Small intestine (tissue), 7 donors: ENCODE results near the gene LAMA3. TPM values are rescaled to one million over a fixed set of nuclear protein-coding genes. Genes with fewer than 3 reads are reported as not detected.

Experiments
- DNase-seq, 2 donors: peaks; one replicate each; pipeline versions ENCODE4 v3.0.0 to v3.0.0-alpha.2; 2013
- FAIRE-seq: peaks from 2 replicates; lab custom pipeline; 2012; peaks lifted over from hg19 to GRCh38; lab: Jason Lieb, UNC
- H3K27ac ChIP-seq, 3 donors: one replicate each; pipeline ENCODE4 v1.5.1; 2013; ENCODE audit warnings: low read length in 2 of 3, mild to moderate bottlenecking in 2 of 3, control low read depth in 1 of 3, inconsistent platforms in 1 of 3, low read depth in 1 of 3, moderate library complexity in 1 of 3
- H3K27me3 ChIP-seq, 3 donors: one replicate each; pipeline ENCODE4 v1.6.1; 2013; ENCODE audit warnings: low read length in 3 of 3, inconsistent platforms in 1 of 3; ENCODE audit not compliant: control insufficient read depth in 3 of 3, insufficient read depth in 3 of 3
- H3K36me3 ChIP-seq, 3 donors: one replicate each; pipeline ENCODE4 v1.6.1; 2013; ENCODE audit warnings: low read length in 3 of 3, inconsistent platforms in 1 of 3, low read depth in 1 of 3, mild to moderate bottlenecking in 1 of 3, moderate library complexity in 1 of 3; ENCODE audit not compliant: control insufficient read depth in 3 of 3, insufficient read depth in 2 of 3
- H3K4me1 ChIP-seq, 3 donors: one replicate each; pipeline ENCODE4 v1.6.1; 2013; ENCODE audit warnings: low read length in 2 of 3, inconsistent platforms in 1 of 3, low read depth in 1 of 3, mild to moderate bottlenecking in 1 of 3, moderate library complexity in 1 of 3; ENCODE audit not compliant: control insufficient read depth in 3 of 3, insufficient read depth in 2 of 3
- H3K4me3 ChIP-seq, 3 donors: one replicate each; pipeline ENCODE4 v1.5.1; 2013; ENCODE audit warnings: low read length in 3 of 3, control low read depth in 1 of 3, inconsistent platforms in 1 of 3, low read depth in 1 of 3, mild to moderate bottlenecking in 1 of 3, moderate library complexity in 1 of 3
- H3K9me3 ChIP-seq, 2 donors: one replicate each; pipeline ENCODE4 v1.6.1; 2013; ENCODE audit warnings: low read depth in 1 of 2, low read length in 1 of 2; ENCODE audit not compliant: control insufficient read depth in 2 of 2, insufficient read depth in 1 of 2
- WGBS, 3 donors: extraction: QIAGEN DNeasy Blood & Tissue Kit; methylation state at CpG; one replicate each; pipeline ENCODE4 v1.1.7; 2013; 5-methylcytosine and 5-hydroxymethylcytosine counted together
- polyA plus RNA-seq, 4 donors: library from polyadenylated mRNA; stranded (reverse) in 3 of 4; unstranded in 1 of 4; fragments of 200-250 nt in 3 of 4; fragments of 120-200 nt in 1 of 4; gene quantifications; one replicate each; pipeline versions ENCODE4 v1.2.1 to v1.2.3, GENCODE V29; 2013
- donor health status: healthy with polysubstance abuse.
- donor health status: control.
- donor health status: control.
- donor health status: Bipolar disorder and iron deficiency.
- donor health status: healthy.

LAMA3 gene
- polyA plus RNA-seq, 4 donors: 9.7 to 67.4 (median 22.0) TPM

GRCh38 chr18:23887493-23887892 is 198.2 kb downstream of the LAMA3 start:
- no peaks in the 10 kb centered on the region for H3K27me3 ChIP-seq
- FAIRE-seq (no peak), DNase-seq (peak in 1 of 2 donors; percentile 52)
- WGBS, 3 donors: 11 to 52% (median 35%) methylated on average over 2 of the region's 2 CpGs
- H3K9me3 ChIP-seq: no peaks in the 10 kb centered on the region
- peaks cover 0 to 7% (median 2%) of the 10 kb centered on the region in 3 donors for H3K36me3 ChIP-seq
- peak overlapping the region in 1 of 3 donors; percentile 11 for H3K27ac ChIP-seq
- H3K4me3 ChIP-seq: no peak overlapping the region
- peaks cover 0 to 48% (median 7%) of the 10 kb centered on the region in 3 donors for H3K4me1 ChIP-seq

GRCh38 chr18:23888881-23889280 is 199.6 kb downstream of the LAMA3 start:
- H3K4me1 ChIP-seq: peaks cover 0 to 47% (median 7%) of the 10 kb centered on the region in 3 donors
- peak; percentile 72 to 85 for DNase-seq
- no peak for FAIRE-seq
- H3K27me3 ChIP-seq: no peaks in the 10 kb centered on the region
- no peaks in the 10 kb centered on the region for H3K9me3 ChIP-seq
- H3K27ac ChIP-seq: peak overlapping the region in 1 of 3 donors; percentile 23
- WGBS, 3 donors: 19 to 51% (median 41%) methylated on average over 1 of the region's 1 CpG
- no peak overlapping the region for H3K4me3 ChIP-seq
- peaks cover 0 to 8% (median 5%) of the 10 kb centered on the region in 3 donors for H3K36me3 ChIP-seq

- H3K27ac ChIP-seq: no peak overlapping the region
- no peaks in the 10 kb centered on the region for H3K27me3 ChIP-seq
- H3K9me3 ChIP-seq: no peaks in the 10 kb centered on the region
- WGBS, 3 donors: 90 to 95% (median 93%) methylated on average over 5 of the region's 5 CpGs
- FAIRE-seq: no peak
- DNase-seq: no peak
- no peak overlapping the region for H3K4me3 ChIP-seq
- H3K4me1 ChIP-seq: peaks cover 0 to 38% (median 7%) of the 10 kb centered on the region in 3 donors
- peaks cover 0 to 13% (median 5%) of the 10 kb centered on the region in 3 donors for H3K36me3 ChIP-seq
Measured at GRCh38 chr18:23889907-23890306, 200.7 kb downstream of the LAMA3 start.

GRCh38 chr18:23890589-23890988 is 201.3 kb downstream of the LAMA3 start:
- H3K4me1 ChIP-seq: peaks cover 0 to 33% (median 7%) of the 10 kb centered on the region in 3 donors
- no peaks in the 10 kb centered on the region for H3K27me3 ChIP-seq
- FAIRE-seq: no peak
- H3K27ac ChIP-seq: no peak overlapping the region
- no peak overlapping the region for H3K4me3 ChIP-seq
- H3K9me3 ChIP-seq: no peaks in the 10 kb centered on the region
- peaks cover 0 to 14% (median 5%) of the 10 kb centered on the region in 3 donors for H3K36me3 ChIP-seq
- no peak for DNase-seq

GRCh38 chr18:23893653-23894052 is 204.4 kb downstream of the LAMA3 start:
- FAIRE-seq (no peak), DNase-seq (peak in 1 of 2 donors; percentile 11)
- H3K27me3 ChIP-seq: no peaks in the 10 kb centered on the region
- H3K4me1 ChIP-seq: peaks cover 0 to 4% (median 0%) of the 10 kb centered on the region in 3 donors
- H3K9me3 ChIP-seq: no peaks in the 10 kb centered on the region
- 31 to 64% (median 49%) methylated on average over 5 of the region's 5 CpGs for WGBS, 3 donors
- peaks cover 0 to 15% (median 5%) of the 10 kb centered on the region in 3 donors for H3K36me3 ChIP-seq
- H3K27ac ChIP-seq: no peak overlapping the region
- H3K4me3 ChIP-seq: no peak overlapping the region

- Histone ChIP-seq H3K4me3 (no peak overlapping the region), H3K27me3 (no peaks in the 10 kb centered on the region), H3K4me1 (no peaks in the 10 kb centered on the region), H3K9me3 (no peaks in the 10 kb centered on the region), H3K36me3 (peaks cover 0 to 19% (median 6%) of the 10 kb centered on the region in 3 donors), H3K27ac (no peak overlapping the region)
- DNase-seq (no peak), FAIRE-seq (no peak)
- 93 to 98% (median 95%) methylated on average over 14 of the region's 14 CpGs for WGBS, 3 donors
Measured at GRCh38 chr18:23894661-23895175, 205.5 kb downstream of the LAMA3 start.

GRCh38 chr18:23897291-23897690 is 208.0 kb downstream of the LAMA3 start:
- 87 to 92% (median 92%) methylated on average over 1 of the region's 1 CpG for WGBS, 3 donors

GRCh38 chr18:23897733-23898132 is 208.5 kb downstream of the LAMA3 start:
- no peaks in the 10 kb centered on the region for H3K27me3 ChIP-seq
- WGBS, 3 donors: 75 to 78% (median 76%) methylated on average over 5 of the region's 5 CpGs
- no peak overlapping the region for H3K4me3 ChIP-seq
- no peak overlapping the region for H3K27ac ChIP-seq
- H3K9me3 ChIP-seq: no peaks in the 10 kb centered on the region
- no peaks in the 10 kb centered on the region for H3K4me1 ChIP-seq
- DNase-seq (no peak), FAIRE-seq (no peak)
- peaks cover 0 to 27% (median 6%) of the 10 kb centered on the region in 3 donors for H3K36me3 ChIP-seq

More at GRCh38 chr18:23897291-23897690, 208.0 kb downstream of the LAMA3 start:
- no peak overlapping the region for H3K27ac ChIP-seq
- no peaks in the 10 kb centered on the region for H3K4me1 ChIP-seq
- FAIRE-seq: no peak
- H3K27me3 ChIP-seq: no peaks in the 10 kb centered on the region
- no peak overlapping the region for H3K4me3 ChIP-seq
- no peaks in the 10 kb centered on the region for H3K9me3 ChIP-seq
- no peak for DNase-seq
- peaks cover 0 to 24% (median 6%) of the 10 kb centered on the region in 3 donors for H3K36me3 ChIP-seq

- H3K36me3 ChIP-seq: peaks cover 0 to 33% (median 6%) of the 10 kb centered on the region in 3 donors
- DNase-seq (no peak), FAIRE-seq (no peak)
- WGBS, 3 donors: 52 to 75% (median 68%) methylated on average over 8 of the region's 8 CpGs
- no peak overlapping the region for H3K4me3 ChIP-seq
- H3K27ac ChIP-seq: no peak overlapping the region
- H3K27me3 ChIP-seq: no peaks in the 10 kb centered on the region
- H3K4me1 ChIP-seq: no peaks in the 10 kb centered on the region
- no peaks in the 10 kb centered on the region for H3K9me3 ChIP-seq
Measured at GRCh38 chr18:23900994-23901393, 211.7 kb downstream of the LAMA3 start.
